ENCODE measurements around the gene HOXB3. TPM values are rescaled to one million over a fixed set of nuclear protein-coding genes. Genes with fewer than 3 reads are reported as not detected.
A peak's percentile ranks its signal among the peaks of the same experiment; 100 is the strongest.

The HOXB3 gene
- total and polyA plus RNA-seq, 12 donors: 2.3 to 28.8 (median 8.8) TPM

DNA sequence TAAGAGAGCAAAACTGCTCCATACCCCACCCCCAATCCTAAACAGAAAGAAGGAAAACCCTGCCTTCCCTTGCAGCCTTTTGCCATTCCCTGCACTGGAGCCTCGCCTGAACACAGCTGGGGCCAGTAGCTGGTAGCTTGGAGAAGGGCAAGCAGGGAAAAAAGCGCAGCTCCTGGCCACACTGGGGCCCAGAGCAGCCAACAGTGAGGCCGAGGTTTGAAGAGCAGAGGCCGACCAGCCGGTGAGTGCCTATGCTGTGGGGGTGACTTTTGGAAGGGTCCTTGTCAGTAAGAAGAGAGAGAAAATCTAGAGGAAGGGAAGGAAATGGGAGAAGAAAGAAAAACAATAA is 39.3 kb upstream of the HOXB3 start:
- TF ChIP-seq, protein P1, sequence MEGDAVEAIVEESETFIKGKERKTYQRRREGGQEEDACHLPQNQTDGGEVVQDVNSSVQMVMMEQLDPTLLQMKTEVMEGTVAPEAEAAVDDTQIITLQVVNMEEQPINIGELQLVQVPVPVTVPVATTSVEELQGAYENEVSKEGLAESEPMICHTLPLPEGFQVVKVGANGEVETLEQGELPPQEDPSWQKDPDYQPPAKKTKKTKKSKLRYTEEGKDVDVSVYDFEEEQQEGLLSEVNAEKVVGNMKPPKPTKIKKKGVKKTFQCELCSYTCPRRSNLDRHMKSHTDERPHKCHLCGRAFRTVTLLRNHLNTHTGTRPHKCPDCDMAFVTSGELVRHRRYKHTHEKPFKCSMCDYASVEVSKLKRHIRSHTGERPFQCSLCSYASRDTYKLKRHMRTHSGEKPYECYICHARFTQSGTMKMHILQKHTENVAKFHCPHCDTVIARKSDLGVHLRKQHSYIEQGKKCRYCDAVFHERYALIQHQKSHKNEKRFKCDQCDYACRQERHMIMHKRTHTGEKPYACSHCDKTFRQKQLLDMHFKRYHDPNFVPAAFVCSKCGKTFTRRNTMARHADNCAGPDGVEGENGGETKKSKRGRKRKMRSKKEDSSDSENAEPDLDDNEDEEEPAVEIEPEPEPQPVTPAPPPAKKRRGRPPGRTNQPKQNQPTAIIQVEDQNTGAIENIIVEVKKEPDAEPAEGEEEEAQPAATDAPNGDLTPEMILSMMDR (IDR thresholded peaks at IDR 0.05): no peak
- TF ChIP-seq POLR2A (IDR thresholded peaks at IDR 0.05): no peak
- peaks cover 99% of the 10 kb centered on the region for H3K27me3 ChIP-seq
- intact Hi-C loops (cut with DNase I): loop anchor here in 1 of 2 donors (10.0 kb wide), 1 partner anchor 475 kb away; no protein-coding TSS in a partner anchor

DNA sequence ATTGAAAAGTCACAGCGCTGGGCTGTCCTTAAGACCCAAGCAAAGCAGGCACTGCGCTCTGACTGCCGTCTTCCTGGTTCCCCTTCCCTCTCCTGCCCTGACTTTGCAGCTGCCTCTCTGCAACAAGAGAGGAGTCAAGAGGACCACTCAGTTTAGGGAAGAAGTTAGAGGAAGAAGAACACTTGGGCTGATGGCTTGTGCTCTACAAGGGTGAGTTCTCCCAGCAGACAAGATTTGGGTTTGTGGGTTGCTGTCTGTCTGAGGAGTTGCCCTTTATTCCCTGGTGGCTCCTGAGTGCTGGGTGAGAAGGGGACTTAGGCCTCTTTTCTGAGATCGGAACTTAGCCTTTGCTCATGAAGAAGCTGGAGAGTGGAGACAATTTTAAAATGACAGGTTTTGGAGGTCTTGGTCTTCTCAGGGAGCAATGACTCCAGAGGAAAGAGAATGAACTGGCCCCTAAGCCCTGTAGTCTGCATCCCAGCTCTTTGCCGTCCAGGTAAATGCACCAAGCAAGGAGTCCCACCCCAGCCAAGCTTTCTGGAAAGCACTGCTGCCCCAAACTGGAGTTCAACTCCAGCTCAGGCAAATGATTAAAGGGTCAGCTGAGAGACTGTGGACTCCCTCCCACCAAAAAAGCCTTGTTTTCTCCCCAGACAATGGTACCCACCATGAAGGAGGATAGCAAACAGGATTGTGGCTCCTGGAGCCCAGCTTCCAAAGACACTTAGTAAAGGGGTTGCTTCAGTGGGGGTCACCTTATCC is 38.8 kb upstream of the HOXB3 start:
- Histone ChIP-seq H3K4me1 (replicated peaks in 1 of 2) (peaks cover 19 to 22% of the 10 kb centered on the region in 2 donors), H3K27me3 (peaks cover 97% of the 10 kb centered on the region)
- peak in 1 of 7 donors; percentile 6 for DNase-seq

More for the DNA sequence above, 39.3 kb upstream of the HOXB3 start:
- Histone ChIP-seq H3K36me3 (replicated peaks in 1 of 2) (no peaks in the 10 kb centered on the region), H3K9me3 (replicated peaks in 1 of 3) (no peaks in the 10 kb centered on the region), H3K4me3 (no peak overlapping the region), H3K27ac (no peak overlapping the region), H3K4me1 (replicated peaks in 1 of 2) (peaks cover 19 to 22% of the 10 kb centered on the region in 2 donors)
- DNase-seq: no peak
- 36 to 46% (median 43%) methylated on average over 5 of the region's 5 CpGs for WGBS, 4 donors

DNA sequence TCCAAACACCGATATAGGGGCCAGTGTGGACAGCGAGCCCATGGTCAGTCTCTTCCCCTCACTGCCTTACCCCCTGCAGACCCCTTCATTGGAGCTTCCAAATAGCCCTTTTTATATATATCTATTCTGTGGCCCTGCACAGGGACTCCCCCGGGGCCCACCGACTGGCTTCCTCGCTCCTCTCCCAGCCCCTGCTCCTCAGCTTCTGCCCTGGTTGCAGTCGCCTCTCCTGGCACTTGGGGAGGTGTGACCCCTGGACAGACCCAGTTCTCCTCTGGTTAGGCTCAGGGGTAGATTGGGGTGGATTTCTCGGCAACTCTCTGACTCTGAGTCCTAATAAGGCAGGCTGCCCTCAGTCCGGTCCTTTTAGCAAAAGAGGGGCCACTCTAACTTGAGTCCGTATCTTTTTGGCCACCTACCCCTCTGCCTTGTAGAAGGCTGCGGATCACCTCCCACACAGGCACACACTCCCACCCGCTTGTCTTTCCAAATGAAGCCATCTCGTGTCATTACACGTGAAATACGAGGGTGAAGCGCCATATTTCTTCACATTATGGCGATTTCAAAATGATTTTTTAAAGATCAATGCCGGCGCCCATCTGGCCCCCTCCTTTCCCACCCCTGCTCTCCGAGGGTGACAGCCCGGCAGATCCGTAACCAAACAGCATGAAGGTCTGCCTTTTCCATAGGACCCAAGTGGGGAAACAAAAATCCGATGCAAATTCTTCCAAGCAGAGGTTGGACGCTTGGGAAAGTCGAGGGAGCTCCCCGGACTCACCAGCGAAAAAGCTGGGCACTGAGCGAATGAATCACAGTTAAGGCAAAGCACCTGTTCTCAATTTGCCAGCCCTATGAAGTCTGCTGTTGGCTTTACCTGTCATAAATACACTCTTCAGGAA is 37.8 kb upstream of the HOXB3 start:
- H3K27ac ChIP-seq: no peak overlapping the region
- no peaks in the 10 kb centered on the region for H3K36me3 ChIP-seq (replicated peaks in 1 of 2)
- H3K27me3 ChIP-seq: peaks cover 90% of the 10 kb centered on the region
- TF ChIP-seq, protein P1 (IDR thresholded peaks at IDR 0.05): no peak
- no peak for TF ChIP-seq POLR2A (IDR thresholded peaks at IDR 0.05)
- no peak overlapping the region for H3K4me3 ChIP-seq
- DNase-seq: peak in 1 of 7 donors; percentile 2
- intact Hi-C loops (cut with DNase I): loop anchor here in 1 of 2 donors (10.0 kb wide), 1 partner anchor 473 kb away; no protein-coding TSS in a partner anchor
- WGBS, 4 donors: 30 to 41% (median 32%) methylated on average over 27 of the region's 27 CpGs
- no peaks in the 10 kb centered on the region for H3K9me3 ChIP-seq (replicated peaks in 1 of 3)
- H3K4me1 ChIP-seq (replicated peaks in 1 of 2): peaks cover 19 to 22% of the 10 kb centered on the region in 2 donors

More for the DNA sequence above, 38.8 kb upstream of the HOXB3 start:
- intact Hi-C loops (cut with DNase I): loop anchor here in 1 of 2 donors (10.0 kb wide), 1 partner anchor 474 kb away; no protein-coding TSS in a partner anchor
- Histone ChIP-seq H3K4me3 (no peak overlapping the region), H3K27ac (no peak overlapping the region), H3K36me3 (replicated peaks in 1 of 2) (no peaks in the 10 kb centered on the region), H3K9me3 (replicated peaks in 1 of 3) (no peaks in the 10 kb centered on the region)
- no peak for TF ChIP-seq POLR2A (IDR thresholded peaks at IDR 0.05)
- TF ChIP-seq, protein P1 (IDR thresholded peaks at IDR 0.05): no peak
- WGBS, 4 donors: 37 to 51% (median 44%) methylated on average over 5 of the region's 5 CpGs

DNA sequence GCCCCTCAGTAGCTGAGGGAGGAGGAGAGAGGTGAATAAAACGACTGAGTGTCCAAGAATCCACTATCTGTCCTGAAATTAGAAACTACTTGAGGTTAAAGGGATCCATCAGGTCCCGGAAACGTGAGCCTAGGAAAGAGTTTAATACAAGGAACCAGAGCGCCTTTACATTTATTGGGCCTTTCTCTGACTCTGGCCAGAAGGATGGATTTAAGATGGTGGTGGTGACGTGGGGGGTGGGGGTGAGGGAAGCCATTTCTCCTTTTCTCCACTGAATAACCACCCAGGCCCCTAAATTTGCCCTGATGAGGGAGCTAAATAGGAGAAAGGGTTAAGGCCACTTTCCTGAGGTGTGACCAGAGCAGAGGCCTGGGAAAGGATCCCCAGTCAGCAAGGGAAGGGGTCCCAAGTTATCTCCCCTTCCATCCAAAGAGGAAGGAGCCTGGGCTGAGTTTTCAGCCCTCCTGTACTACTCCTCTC is 37.1 kb upstream of the HOXB3 start:
- no peak for DNase-seq
- 25 to 45% (median 30%) methylated on average over 5 of the region's 5 CpGs for WGBS, 4 donors
- Histone ChIP-seq H3K36me3 (replicated peaks in 1 of 2) (no peaks in the 10 kb centered on the region), H3K4me3 (no peak overlapping the region), H3K9me3 (replicated peaks in 1 of 3) (no peaks in the 10 kb centered on the region), H3K4me1 (replicated peaks in 1 of 2) (peaks cover 19 to 22% of the 10 kb centered on the region in 2 donors), H3K27ac (no peak overlapping the region), H3K27me3 (peaks cover 85% of the 10 kb centered on the region)
- intact Hi-C loops (cut with DNase I): loop anchor here in 1 of 2 donors (10.0 kb wide), 1 partner anchor 472 kb away; no protein-coding TSS in a partner anchor
- TF ChIP-seq, protein P1 (IDR thresholded peaks at IDR 0.05): no peak
- TF ChIP-seq POLR2A (IDR thresholded peaks at IDR 0.05): no peak
